ENCODE data around the gene DNAJB13.

Gene DNAJB13

DNA sequence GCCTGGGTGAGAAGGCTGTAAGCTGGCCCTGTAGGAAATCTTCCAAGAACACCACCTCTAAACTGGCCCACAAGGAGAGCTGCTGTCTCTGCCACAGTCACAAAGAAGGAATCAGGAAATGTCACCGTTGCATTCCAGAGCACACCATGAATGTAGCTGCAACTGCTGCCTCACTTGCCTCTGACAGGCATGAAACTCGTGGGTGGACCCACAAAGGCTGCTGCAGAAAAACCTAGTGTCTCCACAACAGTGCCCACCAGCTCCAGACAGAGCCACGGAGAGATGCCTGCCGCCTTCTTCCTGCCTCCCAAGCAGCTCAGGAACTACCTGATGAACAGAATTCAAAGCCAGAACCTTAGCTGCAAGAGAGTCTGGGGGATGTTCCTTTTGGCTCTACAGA, 10.5 kb downstream of the DNAJB13 start:
- Histone ChIP-seq H3K27ac (replicated peaks) (no peak overlapping the region), H3K27me3 (ENCODE audit: insufficient read depth, poor library complexity, severe bottlenecking) (no peaks in the 10 kb centered on the region), H3K4me3 (replicated peaks; ENCODE audit: insufficient read depth, low read length) (no peak overlapping the region)
- TF ChIP-seq SPI1 (IDR thresholded peaks at IDR 0.05; ENCODE audit: borderline replicate concordance, low read depth) = no peak
- TF ChIP-seq, protein P1, sequence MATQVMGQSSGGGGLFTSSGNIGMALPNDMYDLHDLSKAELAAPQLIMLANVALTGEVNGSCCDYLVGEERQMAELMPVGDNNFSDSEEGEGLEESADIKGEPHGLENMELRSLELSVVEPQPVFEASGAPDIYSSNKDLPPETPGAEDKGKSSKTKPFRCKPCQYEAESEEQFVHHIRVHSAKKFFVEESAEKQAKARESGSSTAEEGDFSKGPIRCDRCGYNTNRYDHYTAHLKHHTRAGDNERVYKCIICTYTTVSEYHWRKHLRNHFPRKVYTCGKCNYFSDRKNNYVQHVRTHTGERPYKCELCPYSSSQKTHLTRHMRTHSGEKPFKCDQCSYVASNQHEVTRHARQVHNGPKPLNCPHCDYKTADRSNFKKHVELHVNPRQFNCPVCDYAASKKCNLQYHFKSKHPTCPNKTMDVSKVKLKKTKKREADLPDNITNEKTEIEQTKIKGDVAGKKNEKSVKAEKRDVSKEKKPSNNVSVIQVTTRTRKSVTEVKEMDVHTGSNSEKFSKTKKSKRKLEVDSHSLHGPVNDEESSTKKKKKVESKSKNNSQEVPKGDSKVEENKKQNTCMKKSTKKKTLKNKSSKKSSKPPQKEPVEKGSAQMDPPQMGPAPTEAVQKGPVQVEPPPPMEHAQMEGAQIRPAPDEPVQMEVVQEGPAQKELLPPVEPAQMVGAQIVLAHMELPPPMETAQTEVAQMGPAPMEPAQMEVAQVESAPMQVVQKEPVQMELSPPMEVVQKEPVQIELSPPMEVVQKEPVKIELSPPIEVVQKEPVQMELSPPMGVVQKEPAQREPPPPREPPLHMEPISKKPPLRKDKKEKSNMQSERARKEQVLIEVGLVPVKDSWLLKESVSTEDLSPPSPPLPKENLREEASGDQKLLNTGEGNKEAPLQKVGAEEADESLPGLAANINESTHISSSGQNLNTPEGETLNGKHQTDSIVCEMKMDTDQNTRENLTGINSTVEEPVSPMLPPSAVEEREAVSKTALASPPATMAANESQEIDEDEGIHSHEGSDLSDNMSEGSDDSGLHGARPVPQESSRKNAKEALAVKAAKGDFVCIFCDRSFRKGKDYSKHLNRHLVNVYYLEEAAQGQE (IDR thresholded peaks at IDR 0.05; ENCODE audit: insufficient replicate concordance, low read depth) = no peak
- TF ChIP-seq POLR2AphosphoS5 (IDR thresholded peaks at IDR 0.05; ENCODE audit: low read depth) = no peak
- no peak for TF ChIP-seq GABPA (IDR thresholded peaks at IDR 0.05; ENCODE audit: low read depth)
- TF ChIP-seq, protein P2, sequence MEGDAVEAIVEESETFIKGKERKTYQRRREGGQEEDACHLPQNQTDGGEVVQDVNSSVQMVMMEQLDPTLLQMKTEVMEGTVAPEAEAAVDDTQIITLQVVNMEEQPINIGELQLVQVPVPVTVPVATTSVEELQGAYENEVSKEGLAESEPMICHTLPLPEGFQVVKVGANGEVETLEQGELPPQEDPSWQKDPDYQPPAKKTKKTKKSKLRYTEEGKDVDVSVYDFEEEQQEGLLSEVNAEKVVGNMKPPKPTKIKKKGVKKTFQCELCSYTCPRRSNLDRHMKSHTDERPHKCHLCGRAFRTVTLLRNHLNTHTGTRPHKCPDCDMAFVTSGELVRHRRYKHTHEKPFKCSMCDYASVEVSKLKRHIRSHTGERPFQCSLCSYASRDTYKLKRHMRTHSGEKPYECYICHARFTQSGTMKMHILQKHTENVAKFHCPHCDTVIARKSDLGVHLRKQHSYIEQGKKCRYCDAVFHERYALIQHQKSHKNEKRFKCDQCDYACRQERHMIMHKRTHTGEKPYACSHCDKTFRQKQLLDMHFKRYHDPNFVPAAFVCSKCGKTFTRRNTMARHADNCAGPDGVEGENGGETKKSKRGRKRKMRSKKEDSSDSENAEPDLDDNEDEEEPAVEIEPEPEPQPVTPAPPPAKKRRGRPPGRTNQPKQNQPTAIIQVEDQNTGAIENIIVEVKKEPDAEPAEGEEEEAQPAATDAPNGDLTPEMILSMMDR (IDR thresholded peaks at IDR 0.05; ENCODE audit: insufficient read depth, low read length) = no peak
- no peak for DNase-seq (ENCODE audit: low read depth in 1 of 2, low spot score in 1 of 2)

DNA sequence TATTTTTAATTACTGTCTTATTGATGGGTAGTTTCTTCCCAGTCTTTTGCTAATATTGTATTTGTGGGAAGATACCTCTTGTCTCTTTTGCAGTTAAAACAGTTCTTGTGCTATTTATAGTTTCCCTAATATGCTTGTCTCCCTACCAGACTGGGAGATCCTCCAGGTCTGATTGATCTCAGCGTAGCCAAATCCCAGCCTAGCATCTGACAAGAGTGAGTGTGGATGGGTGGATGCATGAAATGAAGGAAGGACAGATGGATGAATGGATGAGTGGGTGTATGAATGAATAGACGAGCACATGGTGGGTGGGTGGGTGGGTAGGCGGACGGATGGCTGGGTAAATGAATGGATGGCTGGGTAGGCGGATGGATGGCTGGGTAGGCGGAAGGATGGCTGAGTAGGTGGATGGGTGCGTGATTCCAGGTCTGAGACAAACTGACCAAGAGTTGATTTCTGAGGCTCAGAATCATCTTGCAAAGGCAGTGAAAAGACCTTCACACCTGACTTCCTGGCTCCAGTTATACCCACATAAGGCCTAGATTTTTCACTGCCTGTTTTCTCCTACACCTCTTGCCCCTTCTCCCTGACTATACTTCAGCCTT, 11.4 kb downstream of the DNAJB13 start:
- DNase-seq (ENCODE audit: low read depth in 1 of 2, low spot score in 1 of 2) = no peak
- H3K4me3 ChIP-seq (replicated peaks; ENCODE audit: insufficient read depth, low read length) = no peak overlapping the region
- no peaks in the 10 kb centered on the region for H3K27me3 ChIP-seq (ENCODE audit: insufficient read depth, poor library complexity, severe bottlenecking)
- no peak overlapping the region for H3K27ac ChIP-seq (replicated peaks)
- TF ChIP-seq SPI1 (IDR thresholded peaks at IDR 0.05; ENCODE audit: borderline replicate concordance, low read depth) = no peak
- TF ChIP-seq, protein P1 (IDR thresholded peaks at IDR 0.05; ENCODE audit: insufficient replicate concordance, low read depth) = no peak
- no peak for TF ChIP-seq GABPA (IDR thresholded peaks at IDR 0.05; ENCODE audit: low read depth)
- TF ChIP-seq POLR2AphosphoS5 (IDR thresholded peaks at IDR 0.05; ENCODE audit: low read depth) = no peak
- TF ChIP-seq, protein P2 (IDR thresholded peaks at IDR 0.05; ENCODE audit: insufficient read depth, low read length) = no peak

DNA sequence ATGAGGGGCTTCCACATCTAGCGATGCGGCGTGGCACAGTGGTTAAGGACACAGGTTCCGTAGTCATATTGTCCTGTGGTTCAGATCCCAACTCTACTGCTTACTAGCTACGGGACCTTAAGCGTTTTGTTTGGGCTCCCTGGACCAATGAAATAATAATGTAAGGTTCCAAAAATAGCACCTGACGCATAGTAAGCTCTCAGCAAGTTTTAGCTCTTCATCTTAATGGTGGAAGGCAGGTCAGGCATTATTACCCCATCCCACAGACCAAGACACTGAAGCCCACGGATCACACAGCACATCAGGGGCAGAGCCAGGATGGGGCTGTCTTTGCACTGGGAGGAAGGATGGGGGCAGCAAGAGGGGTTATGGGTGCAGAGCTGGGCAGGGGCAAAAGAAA, 13.0 kb downstream of the DNAJB13 start:
- no peaks in the 10 kb centered on the region for H3K27me3 ChIP-seq (ENCODE audit: insufficient read depth, poor library complexity, severe bottlenecking)
- H3K4me3 ChIP-seq (replicated peaks; ENCODE audit: insufficient read depth, low read length) = no peak overlapping the region
- DNase-seq (ENCODE audit: low read depth in 1 of 2, low spot score in 1 of 2) = no peak
- no peak overlapping the region for H3K27ac ChIP-seq (replicated peaks)
- TF ChIP-seq, protein P1 (IDR thresholded peaks at IDR 0.05; ENCODE audit: insufficient replicate concordance, low read depth) = no peak
- TF ChIP-seq, protein P2 (IDR thresholded peaks at IDR 0.05; ENCODE audit: insufficient read depth, low read length) = no peak
- TF ChIP-seq SPI1 (IDR thresholded peaks at IDR 0.05; ENCODE audit: borderline replicate concordance, low read depth) (no peak), GABPA (IDR thresholded peaks at IDR 0.05; ENCODE audit: low read depth) (no peak), POLR2AphosphoS5 (IDR thresholded peaks at IDR 0.05; ENCODE audit: low read depth) (no peak)

All from HL-60 (cell line).